HG03558 (cell line): Measurements from ENCODE around the gene RAD51B.

Experiments used
- ATAC-seq: cut with Tn5 transposase; IDR thresholded peaks from one replicate; pipeline ENCODE4 v1.9.1; 2021; ENCODE audit warnings: moderate number of reproducible peaks; ENCODE audit not compliant: unreplicated experiment; ENCODE audit errors: extremely low read depth

Gene RAD51B

GRCh38 chr14:68477461-68478085 lies 658.0 kb downstream of the RAD51B start:
- no peak for ATAC-seq

GRCh38 chr14:68479247-68479646 lies 659.7 kb downstream of the RAD51B start:
- no peak for ATAC-seq

- ATAC-seq, result no peak
These were observed 662.4 kb downstream of the RAD51B start for GRCh38 chr14:68482018-68482417.

- ATAC-seq, result no peak
These were observed 663.3 kb downstream of the RAD51B start for GRCh38 chr14:68482772-68483395.

- no peak for ATAC-seq
These were observed 666.6 kb downstream of the RAD51B start for GRCh38 chr14:68486033-68486732.

- no peak for ATAC-seq
These were observed 667.2 kb downstream of the RAD51B start for GRCh38 chr14:68486809-68487208.

GRCh38 chr14:68487805-68488590 lies 668.4 kb downstream of the RAD51B start:
- no peak for ATAC-seq

- ATAC-seq, result no peak
These were observed 672.2 kb downstream of the RAD51B start for GRCh38 chr14:68491793-68492192.

- no peak for ATAC-seq
These were observed 673.0 kb downstream of the RAD51B start for GRCh38 chr14:68492381-68493151.

- ATAC-seq, result no peak
These were observed 673.8 kb downstream of the RAD51B start for GRCh38 chr14:68493152-68493911.

GRCh38 chr14:68495101-68496039 lies 675.8 kb downstream of the RAD51B start:
- ATAC-seq, result no peak

GRCh38 chr14:68497011-68497410 lies 677.4 kb downstream of the RAD51B start:
- no peak for ATAC-seq

- no peak for ATAC-seq
These were observed 679.9 kb downstream of the RAD51B start for GRCh38 chr14:68499451-68499850.

GRCh38 chr14:68501171-68501570 lies 681.6 kb downstream of the RAD51B start:
- no peak for ATAC-seq

- no peak for ATAC-seq
These were observed 682.1 kb downstream of the RAD51B start for GRCh38 chr14:68501614-68502052.

- ATAC-seq, result no peak
These were observed 682.7 kb downstream of the RAD51B start for GRCh38 chr14:68502230-68502629.

- no peak for ATAC-seq
These were observed 683.7 kb downstream of the RAD51B start for GRCh38 chr14:68503186-68503825.

GRCh38 chr14:68504861-68505260 lies 685.3 kb downstream of the RAD51B start:
- no peak for ATAC-seq
